ENCODE measurements around the gene KIF4A. TPM values are rescaled to one million over a fixed set of nuclear protein-coding genes. Genes with fewer than 3 reads are reported as not detected.
"Not testable (repeated sequence)": the region's sequence is repeated elsewhere in the genome, so short reads cannot be mapped to it uniquely, and the experiment has no call there.

Gene KIF4A
- total RNA-seq, 1 donor from 2014 or later = 3.7 TPM

GRCh38 chrX:70360366-70360765 lies 70.5 kb downstream of the KIF4A start:
- H3K27ac ChIP-seq (ENCODE audit: low read depth, low read length) = no peak overlapping the region
- H3K9me3 ChIP-seq (ENCODE audit: control insufficient read depth in 3 of 3, low read length in 3 of 3) = peaks cover 0 to 6% (median 0%) of the 10 kb centered on the region in 3 donors
- H3K27me3 ChIP-seq (ENCODE audit: control insufficient read depth in 3 of 3, insufficient read depth in 3 of 3, low read length in 3 of 3) = no peaks in the 10 kb centered on the region
- H3K9ac ChIP-seq (ENCODE audit: low read depth in 1 of 3, low read length in 3 of 3) = no peak overlapping the region
- no peaks in the 10 kb centered on the region for H3K4me1 ChIP-seq (ENCODE audit: control insufficient read depth in 3 of 3, insufficient read depth in 3 of 3, low read length in 3 of 3)
- H3K36me3 ChIP-seq (ENCODE audit: control insufficient read depth in 3 of 3, insufficient read depth in 3 of 3, low read length in 3 of 3) = no peaks in the 10 kb centered on the region
- no peak overlapping the region for H3K4me3 ChIP-seq (ENCODE audit: low read length in 3 of 3)

DNA sequence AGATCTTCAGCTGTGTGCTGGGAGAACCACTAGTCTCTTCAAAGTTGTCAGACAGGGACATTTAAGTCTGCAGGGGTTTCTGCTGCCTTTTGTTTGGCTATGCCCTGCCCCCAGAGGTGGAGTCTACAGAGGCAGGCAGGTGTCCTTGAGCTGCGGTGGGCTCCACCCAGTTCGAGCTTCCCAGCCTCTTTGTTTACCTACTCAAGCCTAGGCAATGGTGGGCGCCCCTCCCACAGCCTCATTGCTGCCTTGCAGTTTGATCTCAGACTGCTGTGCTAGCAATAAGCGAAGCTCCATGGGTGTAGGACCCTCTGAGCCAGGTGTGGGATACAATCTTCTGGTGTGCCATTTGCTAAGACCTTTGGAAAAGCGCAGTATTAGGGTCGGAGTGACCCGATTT lies 78.8 kb downstream of the KIF4A start:
- not testable (repeated sequence) for H3K36me3 ChIP-seq (ENCODE audit: control insufficient read depth in 3 of 3, insufficient read depth in 3 of 3, low read length in 3 of 3); H3K4me1 ChIP-seq (ENCODE audit: control insufficient read depth in 3 of 3, insufficient read depth in 3 of 3, low read length in 3 of 3); H3K4me3 ChIP-seq (ENCODE audit: low read length in 3 of 3); H3K9me3 ChIP-seq (ENCODE audit: control insufficient read depth in 3 of 3, low read length in 3 of 3); H3K27ac ChIP-seq (ENCODE audit: low read depth, low read length); H3K9ac ChIP-seq (ENCODE audit: low read depth in 1 of 3, low read length in 3 of 3); H3K27me3 ChIP-seq (ENCODE audit: control insufficient read depth in 3 of 3, insufficient read depth in 3 of 3, low read length in 3 of 3)

- no peaks in the 10 kb centered on the region for H3K4me1 ChIP-seq (ENCODE audit: control insufficient read depth in 3 of 3, insufficient read depth in 3 of 3, low read length in 3 of 3)
- no peak overlapping the region for H3K9ac ChIP-seq (ENCODE audit: low read depth in 1 of 3, low read length in 3 of 3)
- no peaks in the 10 kb centered on the region for H3K27me3 ChIP-seq (ENCODE audit: control insufficient read depth in 3 of 3, insufficient read depth in 3 of 3, low read length in 3 of 3)
- H3K27ac ChIP-seq (ENCODE audit: low read depth, low read length) = no peak overlapping the region
- H3K9me3 ChIP-seq (ENCODE audit: control insufficient read depth in 3 of 3, low read length in 3 of 3) = no peaks in the 10 kb centered on the region
- no peak overlapping the region for H3K4me3 ChIP-seq (ENCODE audit: low read length in 3 of 3)
- H3K36me3 ChIP-seq (ENCODE audit: control insufficient read depth in 3 of 3, insufficient read depth in 3 of 3, low read length in 3 of 3) = no peaks in the 10 kb centered on the region
Measured at GRCh38 chrX:70386235-70386634, 96.3 kb downstream of the KIF4A start.

GRCh38 chrX:70398899-70399298 lies 109.0 kb downstream of the KIF4A start:
- no peaks in the 10 kb centered on the region for H3K27me3 ChIP-seq (ENCODE audit: control insufficient read depth in 3 of 3, insufficient read depth in 3 of 3, low read length in 3 of 3)
- H3K4me1 ChIP-seq (ENCODE audit: control insufficient read depth in 3 of 3, insufficient read depth in 3 of 3, low read length in 3 of 3) = no peaks in the 10 kb centered on the region
- no peak overlapping the region for H3K27ac ChIP-seq (ENCODE audit: low read depth, low read length)
- H3K9me3 ChIP-seq (ENCODE audit: control insufficient read depth in 3 of 3, low read length in 3 of 3) = no peaks in the 10 kb centered on the region
- no peaks in the 10 kb centered on the region for H3K36me3 ChIP-seq (ENCODE audit: control insufficient read depth in 3 of 3, insufficient read depth in 3 of 3, low read length in 3 of 3)
- H3K4me3 ChIP-seq (ENCODE audit: low read length in 3 of 3) = no peak overlapping the region
- no peak overlapping the region for H3K9ac ChIP-seq (ENCODE audit: low read depth in 1 of 3, low read length in 3 of 3)

- not testable (repeated sequence) for H3K4me1 ChIP-seq (ENCODE audit: control insufficient read depth in 3 of 3, insufficient read depth in 3 of 3, low read length in 3 of 3); H3K27ac ChIP-seq (ENCODE audit: low read depth, low read length); H3K9me3 ChIP-seq (ENCODE audit: control insufficient read depth in 3 of 3, low read length in 3 of 3); H3K27me3 ChIP-seq (ENCODE audit: control insufficient read depth in 3 of 3, insufficient read depth in 3 of 3, low read length in 3 of 3); H3K36me3 ChIP-seq (ENCODE audit: control insufficient read depth in 3 of 3, insufficient read depth in 3 of 3, low read length in 3 of 3); H3K4me3 ChIP-seq (ENCODE audit: low read length in 3 of 3); H3K9ac ChIP-seq (ENCODE audit: low read depth in 1 of 3, low read length in 3 of 3)
Measured at GRCh38 chrX:70400181-70400580, 110.3 kb downstream of the KIF4A start.

GRCh38 chrX:70402721-70403120 lies 112.8 kb downstream of the KIF4A start:
- H3K9ac ChIP-seq (ENCODE audit: low read depth in 1 of 3, low read length in 3 of 3) = no peak overlapping the region
- H3K27me3 ChIP-seq (ENCODE audit: control insufficient read depth in 3 of 3, insufficient read depth in 3 of 3, low read length in 3 of 3) = no peaks in the 10 kb centered on the region
- no peak overlapping the region for H3K4me3 ChIP-seq (ENCODE audit: low read length in 3 of 3)
- H3K4me1 ChIP-seq (ENCODE audit: control insufficient read depth in 3 of 3, insufficient read depth in 3 of 3, low read length in 3 of 3) = no peaks in the 10 kb centered on the region
- no peak overlapping the region for H3K27ac ChIP-seq (ENCODE audit: low read depth, low read length)
- H3K36me3 ChIP-seq (ENCODE audit: control insufficient read depth in 3 of 3, insufficient read depth in 3 of 3, low read length in 3 of 3) = no peaks in the 10 kb centered on the region
- no peaks in the 10 kb centered on the region for H3K9me3 ChIP-seq (ENCODE audit: control insufficient read depth in 3 of 3, low read length in 3 of 3)

GRCh38 chrX:70405003-70405402 lies 115.1 kb downstream of the KIF4A start:
- no peak overlapping the region for H3K9ac ChIP-seq (ENCODE audit: low read depth in 1 of 3, low read length in 3 of 3)
- H3K4me3 ChIP-seq (ENCODE audit: low read length in 3 of 3) = no peak overlapping the region
- no peaks in the 10 kb centered on the region for H3K4me1 ChIP-seq (ENCODE audit: control insufficient read depth in 3 of 3, insufficient read depth in 3 of 3, low read length in 3 of 3)
- H3K36me3 ChIP-seq (ENCODE audit: control insufficient read depth in 3 of 3, insufficient read depth in 3 of 3, low read length in 3 of 3) = no peaks in the 10 kb centered on the region
- H3K9me3 ChIP-seq (ENCODE audit: control insufficient read depth in 3 of 3, low read length in 3 of 3) = no peaks in the 10 kb centered on the region
- no peak overlapping the region for H3K27ac ChIP-seq (ENCODE audit: low read depth, low read length)
- H3K27me3 ChIP-seq (ENCODE audit: control insufficient read depth in 3 of 3, insufficient read depth in 3 of 3, low read length in 3 of 3) = no peaks in the 10 kb centered on the region

- H3K27me3 ChIP-seq (ENCODE audit: control insufficient read depth in 3 of 3, insufficient read depth in 3 of 3, low read length in 3 of 3) = no peaks in the 10 kb centered on the region
- no peak overlapping the region for H3K9ac ChIP-seq (ENCODE audit: low read depth in 1 of 3, low read length in 3 of 3)
- H3K4me1 ChIP-seq (ENCODE audit: control insufficient read depth in 3 of 3, insufficient read depth in 3 of 3, low read length in 3 of 3) = no peaks in the 10 kb centered on the region
- H3K27ac ChIP-seq (ENCODE audit: low read depth, low read length) = no peak overlapping the region
- H3K4me3 ChIP-seq (ENCODE audit: low read length in 3 of 3) = no peak overlapping the region
- no peaks in the 10 kb centered on the region for H3K9me3 ChIP-seq (ENCODE audit: control insufficient read depth in 3 of 3, low read length in 3 of 3)
- H3K36me3 ChIP-seq (ENCODE audit: control insufficient read depth in 3 of 3, insufficient read depth in 3 of 3, low read length in 3 of 3) = no peaks in the 10 kb centered on the region
Measured at GRCh38 chrX:70410921-70411320, 121.0 kb downstream of the KIF4A start.

DNA sequence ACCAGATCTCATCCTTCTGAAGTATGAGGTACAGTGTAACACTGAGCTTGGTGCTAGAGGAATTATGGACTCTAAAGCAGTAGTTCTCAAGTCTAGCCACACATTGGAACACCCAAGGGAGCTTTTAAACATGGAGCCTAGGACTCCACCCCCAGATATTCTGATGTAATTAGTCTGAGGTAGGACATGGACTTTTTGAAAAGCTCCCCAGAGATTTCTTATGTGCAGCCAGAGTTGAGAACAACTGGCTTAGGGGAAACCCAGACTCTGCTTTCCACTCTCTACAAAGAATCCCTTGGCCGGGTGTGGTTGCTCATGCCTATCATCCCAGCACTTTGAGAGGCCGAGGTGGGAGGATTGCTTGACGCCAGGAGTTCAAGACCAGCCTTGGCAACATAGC lies 121.6 kb downstream of the KIF4A start:
- Histone ChIP-seq H3K27me3 (ENCODE audit: control insufficient read depth in 3 of 3, insufficient read depth in 3 of 3, low read length in 3 of 3) (no peaks in the 10 kb centered on the region), H3K4me1 (ENCODE audit: control insufficient read depth in 3 of 3, insufficient read depth in 3 of 3, low read length in 3 of 3) (no peaks in the 10 kb centered on the region), H3K9me3 (ENCODE audit: control insufficient read depth in 3 of 3, low read length in 3 of 3) (no peaks in the 10 kb centered on the region), H3K9ac (ENCODE audit: low read depth in 1 of 3, low read length in 3 of 3) (no peak overlapping the region), H3K27ac (ENCODE audit: low read depth, low read length) (no peak overlapping the region), H3K4me3 (ENCODE audit: low read length in 3 of 3) (no peak overlapping the region), H3K36me3 (ENCODE audit: control insufficient read depth in 3 of 3, insufficient read depth in 3 of 3, low read length in 3 of 3) (no peaks in the 10 kb centered on the region)

- Histone ChIP-seq H3K27me3 (ENCODE audit: control insufficient read depth in 3 of 3, insufficient read depth in 3 of 3, low read length in 3 of 3) (peaks cover 0 to 18% (median 4%) of the 10 kb centered on the region in 3 donors), H3K4me1 (ENCODE audit: control insufficient read depth in 3 of 3, insufficient read depth in 3 of 3, low read length in 3 of 3) (no peaks in the 10 kb centered on the region), H3K36me3 (ENCODE audit: control insufficient read depth in 3 of 3, insufficient read depth in 3 of 3, low read length in 3 of 3) (no peaks in the 10 kb centered on the region), H3K9ac (ENCODE audit: low read depth in 1 of 3, low read length in 3 of 3) (no peak overlapping the region), H3K9me3 (ENCODE audit: control insufficient read depth in 3 of 3, low read length in 3 of 3) (no peaks in the 10 kb centered on the region), H3K27ac (ENCODE audit: low read depth, low read length) (no peak overlapping the region), H3K4me3 (ENCODE audit: low read length in 3 of 3) (no peak overlapping the region)
Measured at GRCh38 chrX:70421618-70422017, 131.7 kb downstream of the KIF4A start.

DNA sequence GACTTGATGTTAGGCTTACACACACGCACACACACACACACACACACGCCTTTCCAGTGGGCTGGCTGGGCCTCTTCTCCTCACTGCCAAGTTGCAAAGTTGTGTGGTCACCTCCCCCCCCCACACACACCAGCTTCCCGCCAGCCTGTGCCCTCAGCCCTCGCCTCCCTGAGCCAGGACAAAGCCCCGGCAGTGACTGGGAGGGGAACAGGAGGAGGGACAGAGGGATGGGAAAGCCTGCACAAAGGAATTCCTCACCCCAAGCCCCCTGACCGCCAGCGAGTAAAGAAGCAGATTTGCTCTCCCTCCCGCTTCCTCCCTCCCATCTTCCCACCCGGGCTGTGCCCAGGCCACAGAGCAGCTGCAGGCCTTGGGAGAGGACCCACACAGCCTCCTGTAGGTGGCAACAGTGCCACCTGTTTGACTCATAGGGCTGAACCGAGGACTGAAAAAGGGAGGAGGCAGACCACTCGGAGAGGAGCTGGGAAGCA lies 133.0 kb downstream of the KIF4A start, which contains the start of gene GDPD2:
Gene GDPD2, plus strand, starts transcription at position 464 of the 491 bp plus-strand sequence. CDS start 1,671 bp downstream, outside the sequence.
- no peak within 1 kb of the TSS for H3K9ac ChIP-seq (ENCODE audit: low read depth in 1 of 3, low read length in 3 of 3)
- H3K36me3 ChIP-seq (ENCODE audit: control insufficient read depth in 3 of 3, insufficient read depth in 3 of 3, low read length in 3 of 3) = no peaks in the 10 kb centered on the region
- peaks cover 0 to 22% (median 4%) of the 10 kb centered on the region in 3 donors for H3K27me3 ChIP-seq (ENCODE audit: control insufficient read depth in 3 of 3, insufficient read depth in 3 of 3, low read length in 3 of 3)
- H3K4me3 ChIP-seq (ENCODE audit: low read length in 3 of 3) = no peak within 1 kb of the TSS
- no peaks in the 10 kb centered on the region for H3K4me1 ChIP-seq (ENCODE audit: control insufficient read depth in 3 of 3, insufficient read depth in 3 of 3, low read length in 3 of 3)
- no peaks in the 10 kb centered on the region for H3K9me3 ChIP-seq (ENCODE audit: control insufficient read depth in 3 of 3, low read length in 3 of 3)
- no peak within 1 kb of the TSS for H3K27ac ChIP-seq (ENCODE audit: low read depth, low read length)

All from skeletal muscle tissue (tissue), 4 donors.